ENCODE results near the gene DPP10.

DNA sequence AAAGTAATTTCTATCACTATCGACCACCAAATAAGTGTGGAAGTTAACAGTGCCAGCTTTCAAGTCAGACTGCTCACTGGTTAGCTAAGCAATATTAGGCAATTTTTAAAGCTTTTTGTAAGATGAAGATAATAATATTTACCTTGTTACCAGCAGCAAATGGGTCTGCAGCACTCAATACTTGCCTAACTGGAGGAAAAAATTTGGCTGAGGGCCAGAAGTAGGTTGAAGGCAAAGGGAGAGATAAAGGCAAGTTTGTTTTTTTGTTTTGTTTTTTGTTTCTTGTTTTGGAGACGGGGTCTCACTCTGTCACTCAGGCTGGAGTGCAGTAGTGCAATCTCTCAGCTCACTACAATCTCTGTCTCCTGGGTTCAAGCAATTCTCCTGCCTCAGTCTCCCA lies 675.9 kb downstream of the DPP10 start:
- TF ChIP-seq, protein P1, sequence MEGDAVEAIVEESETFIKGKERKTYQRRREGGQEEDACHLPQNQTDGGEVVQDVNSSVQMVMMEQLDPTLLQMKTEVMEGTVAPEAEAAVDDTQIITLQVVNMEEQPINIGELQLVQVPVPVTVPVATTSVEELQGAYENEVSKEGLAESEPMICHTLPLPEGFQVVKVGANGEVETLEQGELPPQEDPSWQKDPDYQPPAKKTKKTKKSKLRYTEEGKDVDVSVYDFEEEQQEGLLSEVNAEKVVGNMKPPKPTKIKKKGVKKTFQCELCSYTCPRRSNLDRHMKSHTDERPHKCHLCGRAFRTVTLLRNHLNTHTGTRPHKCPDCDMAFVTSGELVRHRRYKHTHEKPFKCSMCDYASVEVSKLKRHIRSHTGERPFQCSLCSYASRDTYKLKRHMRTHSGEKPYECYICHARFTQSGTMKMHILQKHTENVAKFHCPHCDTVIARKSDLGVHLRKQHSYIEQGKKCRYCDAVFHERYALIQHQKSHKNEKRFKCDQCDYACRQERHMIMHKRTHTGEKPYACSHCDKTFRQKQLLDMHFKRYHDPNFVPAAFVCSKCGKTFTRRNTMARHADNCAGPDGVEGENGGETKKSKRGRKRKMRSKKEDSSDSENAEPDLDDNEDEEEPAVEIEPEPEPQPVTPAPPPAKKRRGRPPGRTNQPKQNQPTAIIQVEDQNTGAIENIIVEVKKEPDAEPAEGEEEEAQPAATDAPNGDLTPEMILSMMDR (CRISPR knock-in tag; IDR thresholded peaks at IDR 0.05), result no peak
- TF ChIP-seq, protein P2, sequence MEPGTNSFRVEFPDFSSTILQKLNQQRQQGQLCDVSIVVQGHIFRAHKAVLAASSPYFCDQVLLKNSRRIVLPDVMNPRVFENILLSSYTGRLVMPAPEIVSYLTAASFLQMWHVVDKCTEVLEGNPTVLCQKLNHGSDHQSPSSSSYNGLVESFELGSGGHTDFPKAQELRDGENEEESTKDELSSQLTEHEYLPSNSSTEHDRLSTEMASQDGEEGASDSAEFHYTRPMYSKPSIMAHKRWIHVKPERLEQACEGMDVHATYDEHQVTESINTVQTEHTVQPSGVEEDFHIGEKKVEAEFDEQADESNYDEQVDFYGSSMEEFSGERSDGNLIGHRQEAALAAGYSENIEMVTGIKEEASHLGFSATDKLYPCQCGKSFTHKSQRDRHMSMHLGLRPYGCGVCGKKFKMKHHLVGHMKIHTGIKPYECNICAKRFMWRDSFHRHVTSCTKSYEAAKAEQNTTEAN (CRISPR knock-in tag; conservative IDR thresholded peaks at IDR 0.05), result no peak

Data from HepG2 (cell line).